NCI-H187 treated with DMSO at 0.1 percent for 48 hours (cell line): ENCODE data around the gene GDI2.
"Not testable (repeated sequence)": the region's sequence is repeated elsewhere in the genome, so short reads cannot be mapped to it uniquely, and the experiment has no call there.

Experiments used
- DNase-seq: peaks from one replicate; lab custom pipeline; 2025; lab: John Stamatoyannopoulos, UW

GDI2 gene

DNA sequence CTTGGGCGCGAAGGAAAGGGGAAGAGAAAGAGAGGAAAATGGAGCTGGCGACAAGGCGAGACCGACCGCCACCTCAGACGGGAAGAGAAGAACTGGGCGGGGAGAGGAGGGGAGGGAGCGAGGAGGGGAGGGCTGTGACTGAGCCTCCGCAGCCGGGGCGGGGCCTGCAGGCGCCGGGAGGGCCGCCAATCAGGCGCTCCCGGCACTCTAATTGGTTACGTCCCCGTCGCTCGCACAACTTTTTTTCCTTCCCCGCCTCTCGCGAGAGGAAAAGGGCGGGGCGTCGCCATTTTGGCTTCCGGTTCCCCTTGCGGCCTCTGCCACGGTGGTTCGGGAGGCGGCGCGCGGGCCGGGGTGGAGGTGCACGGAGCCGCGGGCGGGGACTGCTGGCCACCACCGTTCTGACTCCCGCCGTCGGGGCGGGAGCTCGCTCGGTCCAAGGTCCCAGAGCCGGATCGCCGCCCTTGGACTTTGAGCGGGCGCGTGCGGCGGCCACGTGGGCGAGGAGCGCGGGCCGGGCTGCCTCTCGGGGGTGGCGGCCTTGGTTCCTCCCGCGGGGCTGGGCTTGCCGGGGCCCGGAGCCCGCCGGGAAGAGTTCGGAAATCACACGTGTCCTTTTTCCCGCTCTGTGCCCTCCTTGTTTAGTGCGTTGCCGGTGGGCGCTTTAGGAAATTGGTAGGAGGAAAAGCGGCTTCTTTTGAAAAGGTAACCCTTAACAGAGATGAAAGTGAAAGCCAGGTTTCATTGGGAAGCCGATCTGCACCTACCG, at the start of gene GDI2:
TSS of gene GDI2 (minus strand) at position 94 of the 769 bp plus-strand sequence. CDS start 176 bp downstream, outside the sequence.
- peak; percentile 70 for DNase-seq

DNA sequence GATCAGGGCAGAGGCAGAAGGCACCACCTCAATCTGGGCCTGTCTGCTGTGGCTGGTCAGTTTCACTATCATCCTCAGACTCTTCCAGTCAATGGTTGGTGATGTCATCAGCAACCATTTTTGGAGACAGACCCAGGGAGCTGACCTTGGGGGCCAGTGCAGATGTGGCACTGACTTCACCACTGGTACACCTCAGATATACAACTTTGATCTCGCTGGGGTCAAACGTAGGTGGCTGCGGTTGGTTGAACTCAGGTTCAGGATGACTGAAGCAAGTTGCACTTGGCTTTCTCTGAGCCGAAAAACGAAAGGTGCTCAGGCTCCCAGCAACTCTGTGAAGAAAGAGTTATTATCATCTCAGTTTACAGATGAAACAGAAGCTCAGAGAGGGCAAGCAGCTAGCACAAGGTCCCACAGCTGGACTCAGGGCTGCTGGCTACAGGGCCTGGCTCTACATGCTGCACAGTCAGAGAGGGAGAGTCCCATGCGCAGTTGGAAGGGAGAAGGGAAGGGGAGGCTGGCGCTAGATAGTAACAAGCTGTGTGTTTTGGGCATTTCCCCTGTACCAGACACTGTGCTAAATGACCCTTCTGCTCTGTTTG, 49.2 kb upstream of the GDI2 start:
- no peak for DNase-seq

DNA sequence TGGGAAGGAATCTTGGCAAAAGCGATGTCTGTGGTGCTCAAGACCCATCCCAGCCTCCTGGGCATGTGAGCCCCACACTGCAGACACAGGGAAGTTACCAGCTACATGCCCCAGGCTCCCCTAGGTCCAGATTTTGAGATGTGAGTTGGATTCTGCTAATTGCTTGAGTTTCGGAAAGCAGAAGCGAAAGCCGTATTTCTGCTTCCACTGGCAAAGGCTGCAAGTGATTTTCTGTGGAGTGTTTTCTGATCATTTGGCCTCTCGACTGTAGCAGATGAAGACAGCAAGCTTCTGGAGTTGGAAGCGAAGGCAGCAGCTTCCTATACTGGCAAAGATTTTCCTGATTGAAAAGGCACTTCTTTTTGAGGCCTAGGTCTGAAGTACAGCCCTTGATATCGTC, 46.8 kb upstream of the GDI2 start:
- DNase-seq = no peak

DNA sequence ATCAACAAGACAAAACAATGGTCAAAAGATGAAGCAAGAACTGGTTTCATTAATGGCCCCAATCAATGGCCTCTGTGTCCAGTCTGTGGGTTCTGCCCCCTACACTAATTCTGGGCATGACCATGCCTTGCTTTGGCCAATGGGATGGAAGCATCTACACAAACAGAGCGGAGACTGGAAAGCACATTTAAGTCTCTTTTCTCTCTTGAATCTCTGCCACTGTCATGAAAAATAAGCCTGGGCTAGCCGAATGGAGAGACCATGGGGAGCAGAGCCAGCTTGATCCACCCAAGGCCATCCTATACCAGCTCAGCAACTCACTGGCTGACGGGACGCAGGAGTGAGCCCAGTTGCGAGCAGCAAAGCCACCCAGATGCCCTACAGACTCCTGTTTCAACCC, 45.6 kb upstream of the GDI2 start:
- DNase-seq = no peak

DNA sequence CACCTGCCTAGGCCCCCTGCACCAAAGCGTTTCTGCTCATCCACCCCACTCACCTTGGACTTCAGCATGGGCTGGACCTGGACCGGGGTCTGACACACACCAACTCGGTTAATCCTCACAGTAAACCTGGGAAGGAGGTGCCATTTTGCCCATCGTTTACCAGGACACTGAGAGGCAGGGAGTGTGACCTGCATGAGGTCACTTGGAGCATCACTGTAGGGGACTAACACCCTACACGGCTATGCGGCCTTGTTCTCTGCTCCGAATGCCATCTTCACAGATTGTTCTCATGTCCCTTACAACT, 43.4 kb upstream of the GDI2 start:
- no peak for DNase-seq

DNA sequence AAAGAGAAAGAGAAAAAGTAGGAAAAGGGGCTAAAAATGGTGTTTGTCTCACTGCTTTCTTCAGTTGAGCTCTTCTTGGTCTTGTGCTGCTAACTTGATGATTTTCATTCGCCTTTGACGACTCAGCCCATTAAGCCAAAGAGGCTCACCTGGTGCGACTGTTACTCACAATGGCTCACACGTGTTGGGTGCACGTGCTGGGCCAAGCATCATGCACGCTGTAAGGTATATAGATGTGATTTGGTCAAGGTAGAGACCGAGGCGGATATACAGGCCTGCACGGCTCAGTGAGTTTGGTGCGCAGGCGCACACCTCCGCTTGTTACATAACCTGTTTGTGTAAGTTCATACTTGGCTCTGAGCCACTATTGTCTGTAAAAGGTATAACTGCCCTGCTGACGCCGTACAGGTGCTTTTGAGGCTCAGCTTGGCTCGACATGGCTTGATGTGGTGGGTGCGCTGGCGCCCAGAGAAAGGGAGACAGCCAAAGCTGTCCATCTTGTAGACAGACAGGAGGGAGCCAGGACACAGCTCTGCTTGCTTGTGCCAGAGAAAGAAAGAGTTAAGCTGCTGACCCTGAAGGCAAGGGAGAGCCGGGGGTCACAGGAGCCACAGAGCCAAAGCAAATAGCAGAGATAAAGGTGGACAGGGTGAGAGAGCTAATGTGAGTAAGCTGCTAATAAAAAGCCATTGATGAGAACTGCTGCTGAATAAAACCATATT, 42.9 kb upstream of the GDI2 start:
- DNase-seq = no peak

DNA sequence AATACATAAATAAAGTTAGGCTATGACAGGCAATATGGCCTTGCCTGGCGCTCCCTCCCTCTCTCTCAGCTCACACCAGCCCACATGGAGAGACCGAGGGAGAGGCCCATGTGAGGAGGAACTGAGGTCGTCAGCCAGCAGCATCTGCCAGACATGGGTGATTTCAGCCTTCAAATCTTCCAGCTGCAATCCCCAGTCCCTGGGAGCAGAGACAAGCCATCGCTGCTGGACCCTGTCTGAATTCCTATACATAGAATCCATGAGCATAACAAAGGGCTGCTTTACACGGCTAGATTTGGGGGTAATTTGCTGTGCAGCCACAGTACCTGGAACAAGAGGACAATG, 40.9 kb upstream of the GDI2 start:
- no peak for DNase-seq

DNA sequence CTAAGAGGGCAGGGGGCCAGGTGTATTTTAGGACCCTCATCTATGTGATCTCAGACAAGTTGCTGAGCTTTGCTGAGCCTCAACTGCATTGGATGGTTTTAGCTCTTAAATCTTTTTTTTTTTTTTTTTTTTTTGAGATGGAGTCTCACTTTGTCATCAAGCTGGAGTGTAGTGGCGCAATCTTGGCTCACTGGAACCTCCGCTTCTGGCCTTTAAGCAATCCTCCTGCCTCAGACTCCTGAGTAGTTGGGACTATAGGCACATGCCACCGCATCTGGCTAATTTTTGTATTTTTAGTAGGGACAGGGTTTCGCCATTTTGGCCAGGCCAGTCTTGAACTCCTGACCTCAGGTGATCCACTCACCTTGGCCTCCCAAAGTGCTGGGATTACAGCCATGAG, 33.4 kb upstream of the GDI2 start:
- not testable (repeated sequence) for DNase-seq

DNA sequence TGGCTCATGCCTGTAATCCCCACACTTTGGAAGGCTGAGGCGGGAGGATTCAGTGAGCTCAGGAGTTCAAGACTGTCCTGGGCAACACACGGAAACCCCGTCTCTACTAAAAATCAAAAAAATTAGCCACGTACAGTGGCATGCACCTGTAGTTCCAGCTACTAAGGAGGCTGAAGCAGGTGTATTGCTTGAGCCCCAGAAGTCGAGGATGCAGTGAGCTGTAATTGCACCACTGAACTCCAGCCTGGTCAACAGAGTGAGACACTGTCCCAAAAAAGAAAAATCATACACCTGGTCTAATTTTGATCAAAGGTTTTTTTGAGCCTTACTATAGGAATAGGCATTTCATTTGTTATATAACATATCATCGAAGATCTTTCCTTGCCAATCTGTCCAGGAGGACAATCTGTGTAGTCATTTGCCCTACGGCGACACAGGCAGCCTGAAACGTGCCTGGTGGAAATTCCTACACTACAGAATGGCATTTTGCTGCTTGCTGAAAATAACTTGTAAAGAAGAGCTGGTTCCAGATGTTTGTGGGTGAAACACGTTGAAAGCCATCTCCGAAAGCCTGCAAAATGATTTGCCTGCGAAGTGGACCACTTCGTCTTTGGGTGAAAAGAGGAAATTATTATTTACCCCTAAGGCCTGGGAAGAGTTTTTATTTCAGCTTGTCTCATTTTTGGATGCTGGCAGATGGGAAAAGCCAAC, 31.3 kb upstream of the GDI2 start:
- no peak for DNase-seq

DNA sequence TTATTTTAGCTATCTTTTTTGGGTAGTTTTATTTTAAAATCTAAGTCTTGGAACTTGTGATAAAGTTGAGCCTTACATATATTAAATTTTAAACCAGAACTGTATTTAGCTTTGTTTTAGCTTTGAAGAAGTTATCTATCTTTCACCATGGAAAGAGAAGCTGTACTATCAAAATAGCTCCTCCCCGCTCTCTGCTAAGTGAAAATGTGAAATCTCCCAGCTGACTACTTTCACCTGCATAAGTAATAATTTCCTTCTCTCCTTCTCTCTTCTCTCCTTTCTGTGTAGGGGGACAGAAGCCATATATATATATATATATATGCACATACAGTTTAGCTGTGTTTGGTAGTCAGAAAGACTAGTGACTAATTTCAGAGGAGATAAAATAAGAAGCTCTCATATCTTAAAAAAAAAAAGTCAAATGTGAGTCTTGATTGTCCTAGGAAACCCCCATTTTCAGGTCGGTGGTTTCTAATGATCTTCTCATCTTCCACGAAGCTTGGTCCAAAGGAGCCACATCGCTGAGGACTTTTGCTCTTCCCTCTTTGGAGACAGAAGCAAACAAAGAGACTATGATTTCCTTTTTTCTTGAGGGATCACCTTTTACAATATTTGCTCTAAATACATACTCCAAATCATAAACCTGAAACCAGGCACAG, 30.6 kb upstream of the GDI2 start:
- no peak for DNase-seq

DNA sequence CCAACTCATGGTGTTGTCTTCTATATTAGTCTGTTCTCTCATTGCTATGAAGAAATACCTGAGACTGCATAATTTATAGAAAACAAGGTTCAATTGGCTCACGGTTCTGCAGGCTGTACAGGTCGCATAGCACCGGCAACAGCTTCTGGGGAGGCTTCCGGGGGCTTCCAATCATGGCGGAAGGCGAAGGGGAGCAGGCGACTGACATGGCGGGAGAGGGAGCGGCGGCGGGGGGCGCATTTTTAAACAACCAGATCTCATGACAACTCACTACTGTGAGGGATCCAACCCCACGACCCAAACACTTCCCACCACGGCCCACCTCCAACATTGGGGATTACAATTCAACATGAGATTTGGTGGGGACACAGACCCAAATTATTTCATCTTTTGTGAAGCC, 28.7 kb upstream of the GDI2 start:
- DNase-seq = no peak

DNA sequence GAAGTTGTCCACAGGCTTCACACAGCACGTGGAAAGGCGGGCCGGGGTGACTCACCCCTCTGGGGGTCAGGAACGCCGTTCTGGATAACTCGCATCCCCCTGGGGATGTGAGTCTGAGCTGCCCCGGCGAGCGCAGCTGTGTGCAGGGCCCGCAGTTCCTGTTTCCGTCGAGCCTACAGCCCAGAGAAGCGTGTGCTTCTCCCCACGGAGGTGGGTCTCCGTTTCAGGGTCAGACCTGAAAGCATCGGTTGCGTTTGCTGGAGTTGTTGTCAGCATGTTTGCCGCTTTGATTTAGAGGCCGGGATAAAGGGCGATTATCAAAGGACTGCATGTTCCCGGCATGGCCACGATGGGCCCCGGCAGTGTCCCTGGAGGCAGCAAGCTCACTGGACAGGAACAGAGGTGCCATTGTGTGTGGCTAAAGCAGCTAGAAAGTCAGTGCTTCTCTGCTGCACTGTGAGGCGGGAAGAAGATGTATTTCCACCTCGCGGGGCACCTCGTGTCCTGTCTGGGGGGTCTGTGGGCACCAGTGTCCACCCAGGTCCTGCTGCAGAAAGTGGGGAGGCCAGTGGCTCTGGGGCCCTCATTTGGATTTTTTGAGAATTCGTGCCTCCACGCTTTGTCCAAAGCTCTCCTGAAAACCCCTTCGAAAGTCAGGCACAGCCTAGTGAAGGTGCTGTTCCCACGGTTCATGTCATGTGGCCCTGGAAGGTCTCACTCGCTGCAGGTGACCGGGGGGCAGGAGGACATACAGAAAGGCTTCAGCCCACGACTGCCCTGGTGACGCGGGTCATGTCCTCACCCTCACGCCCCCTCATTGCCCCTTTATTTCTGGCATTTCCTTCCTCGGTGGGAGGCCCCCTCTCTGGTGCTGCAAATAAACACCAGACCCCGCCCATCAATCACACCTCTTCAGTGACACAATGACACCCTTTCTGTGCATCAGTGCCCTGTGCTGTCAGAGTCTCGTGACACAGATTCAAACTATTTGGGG, 27.4 kb upstream of the GDI2 start:
- no peak for DNase-seq

DNA sequence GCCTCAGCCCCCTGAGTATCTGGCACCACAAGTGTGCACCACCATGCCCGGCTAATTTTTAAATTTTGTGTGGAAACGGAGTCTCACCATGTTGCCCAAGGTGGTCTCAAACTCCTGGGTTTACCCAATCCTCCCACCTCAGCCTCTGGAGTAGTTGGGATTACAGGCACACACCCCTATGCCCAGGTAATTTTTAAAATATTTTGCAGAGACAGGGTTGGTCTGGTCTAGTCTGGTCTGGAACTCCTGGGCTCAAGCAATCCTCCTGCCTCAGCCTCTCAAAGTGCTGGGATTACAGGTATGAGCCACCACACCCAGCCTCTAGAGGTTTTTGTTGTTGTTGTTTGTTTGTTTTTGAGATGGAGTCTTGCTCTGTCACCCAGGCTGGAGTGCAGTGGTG, 22.9 kb upstream of the GDI2 start:
- DNase-seq = not testable (repeated sequence)

DNA sequence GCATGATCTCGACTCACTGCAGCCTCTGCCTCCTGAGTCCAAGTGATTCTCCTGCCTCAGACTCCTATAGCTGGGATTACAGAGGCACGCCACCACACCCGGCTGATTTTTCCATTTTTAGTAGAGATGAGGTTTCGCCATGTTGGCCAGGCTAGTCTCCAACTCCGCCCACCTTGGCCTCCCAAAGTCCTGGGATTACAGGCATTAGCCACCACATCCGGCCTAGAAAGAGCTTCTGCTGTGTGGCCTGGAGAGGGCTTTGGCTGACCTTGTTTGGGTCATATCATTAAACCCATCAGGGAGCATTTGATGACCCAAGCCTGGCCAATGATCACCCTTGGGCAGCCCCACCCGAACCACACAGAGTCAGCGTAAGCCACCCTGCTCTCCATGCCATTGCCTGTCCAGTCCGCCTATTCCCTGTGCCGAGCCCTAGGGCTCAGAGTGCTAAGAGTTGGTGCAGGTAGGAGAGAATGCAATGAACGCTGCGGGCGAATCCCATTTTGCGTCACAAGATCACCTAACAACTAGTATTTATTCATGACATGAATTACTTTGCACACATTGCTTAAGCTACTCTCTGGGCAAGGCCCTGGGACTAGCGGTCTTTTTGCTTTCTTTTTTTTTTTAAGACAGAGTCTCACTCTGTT, 22.3 kb upstream of the GDI2 start:
- DNase-seq = no peak

DNA sequence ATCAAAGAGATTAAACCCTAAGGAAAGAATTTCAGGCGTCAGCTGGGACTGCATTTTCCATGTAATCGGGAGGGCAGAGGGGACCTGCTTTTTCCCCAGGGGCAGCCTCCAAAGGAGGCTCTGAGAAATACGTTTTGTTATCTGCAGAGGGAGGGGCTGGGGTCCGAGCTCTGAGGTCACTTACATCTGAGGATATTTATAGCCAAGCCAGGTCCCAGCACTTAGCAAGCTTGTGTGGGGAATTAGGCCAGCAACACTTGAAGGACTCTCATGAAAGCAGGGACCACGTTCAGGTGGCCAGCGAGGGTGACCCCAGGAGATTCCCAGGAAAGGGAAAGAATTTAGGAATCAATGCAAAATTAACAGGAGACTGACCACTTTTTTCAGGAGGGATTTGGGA, 20.6 kb upstream of the GDI2 start:
- no peak for DNase-seq

DNA sequence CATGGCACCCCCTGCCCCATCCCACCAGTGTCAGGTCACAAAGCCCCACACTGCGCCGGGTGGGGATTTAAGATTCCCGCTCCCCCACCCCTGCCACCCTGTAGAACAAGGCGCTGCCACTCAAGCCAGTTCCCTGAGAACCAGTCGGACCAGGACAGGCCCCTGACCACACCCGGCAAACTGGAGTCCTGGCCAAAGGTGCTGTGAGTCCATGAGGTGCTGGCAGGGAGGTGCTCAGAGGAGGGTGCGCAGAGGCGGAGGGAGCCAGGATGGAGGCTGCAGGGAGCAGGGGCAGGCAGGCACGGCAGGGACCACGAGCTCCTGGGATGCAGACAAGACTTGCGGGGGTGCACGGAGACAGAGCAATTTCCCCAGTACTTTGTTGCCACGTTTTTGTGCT, 19.7 kb upstream of the GDI2 start:
- no peak for DNase-seq

DNA sequence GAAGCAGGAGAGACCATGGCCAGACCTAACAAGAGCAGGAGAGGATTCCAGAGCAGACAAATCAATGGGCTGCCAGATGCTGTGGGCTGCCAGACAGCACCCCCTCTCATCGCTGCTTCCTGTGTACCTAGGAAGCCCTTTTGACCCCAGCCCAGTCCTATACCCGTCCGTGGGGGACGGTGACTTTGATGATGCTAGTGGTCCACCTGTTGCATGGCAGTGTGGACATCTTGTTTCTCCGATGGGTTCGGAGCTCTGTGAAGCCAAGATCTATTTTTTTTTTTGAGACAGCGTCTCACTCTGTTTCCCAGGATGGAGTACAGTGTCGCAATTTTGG, 18.2 kb upstream of the GDI2 start:
- no peak for DNase-seq

DNA sequence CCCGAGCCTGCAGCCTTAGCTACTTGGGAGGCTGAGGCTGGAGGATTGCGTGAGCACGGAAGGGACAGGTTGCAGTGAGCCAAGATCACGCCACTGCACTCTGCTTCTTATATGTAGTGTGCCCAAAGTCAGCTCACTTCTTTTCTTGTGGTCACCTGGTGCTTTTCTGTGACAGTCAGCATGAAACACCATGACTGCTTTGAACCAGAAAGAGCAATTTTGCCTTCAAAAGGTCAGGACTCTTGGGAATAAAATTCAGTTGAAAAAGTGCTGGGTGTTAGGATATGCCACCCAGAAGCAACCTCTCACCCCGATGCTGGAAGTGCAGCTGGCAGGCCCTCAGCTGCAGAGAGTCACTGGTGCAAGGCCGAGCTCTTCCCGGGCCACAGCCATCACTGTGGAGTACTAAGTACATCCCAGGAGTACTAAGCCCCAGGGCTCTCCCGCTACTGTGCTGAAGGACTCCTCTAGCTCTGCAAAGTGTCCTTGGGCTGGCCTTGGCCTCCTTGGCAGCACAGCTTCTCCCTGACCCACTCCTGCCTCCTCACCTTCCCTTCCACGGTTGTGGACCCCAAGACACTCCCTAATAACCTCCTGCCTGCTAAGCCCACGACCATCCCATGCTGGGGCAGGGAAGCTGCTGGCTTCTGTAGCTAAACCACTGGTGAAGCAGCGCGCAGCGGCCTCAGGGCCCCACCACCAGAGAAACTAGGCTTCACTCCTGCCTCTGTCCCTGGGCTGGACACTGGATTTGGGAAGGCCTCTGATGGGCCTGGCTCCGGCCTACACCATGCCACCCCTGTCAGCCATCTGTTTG, 17.6 kb upstream of the GDI2 start:
- DNase-seq = no peak

DNA sequence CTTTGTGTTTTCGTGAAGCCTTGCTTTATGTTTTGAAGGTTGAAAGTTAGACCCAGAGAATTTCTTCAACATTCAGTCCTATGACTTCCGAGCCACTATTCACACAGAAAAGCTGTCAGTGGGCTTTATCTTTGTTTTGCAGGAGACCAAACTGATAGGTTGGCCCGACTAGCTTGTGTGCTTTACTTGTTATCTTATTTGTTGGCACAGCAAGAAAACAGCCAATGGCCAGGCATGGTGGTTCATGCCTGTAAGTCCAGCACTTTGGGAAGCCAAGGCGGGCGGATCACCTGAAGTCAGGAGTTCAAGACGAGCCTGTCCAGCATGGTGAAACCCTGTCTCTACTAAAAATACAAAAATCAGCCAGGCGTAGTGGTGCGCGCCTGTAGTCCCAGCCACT, 16.0 kb upstream of the GDI2 start:
- DNase-seq = no peak

DNA sequence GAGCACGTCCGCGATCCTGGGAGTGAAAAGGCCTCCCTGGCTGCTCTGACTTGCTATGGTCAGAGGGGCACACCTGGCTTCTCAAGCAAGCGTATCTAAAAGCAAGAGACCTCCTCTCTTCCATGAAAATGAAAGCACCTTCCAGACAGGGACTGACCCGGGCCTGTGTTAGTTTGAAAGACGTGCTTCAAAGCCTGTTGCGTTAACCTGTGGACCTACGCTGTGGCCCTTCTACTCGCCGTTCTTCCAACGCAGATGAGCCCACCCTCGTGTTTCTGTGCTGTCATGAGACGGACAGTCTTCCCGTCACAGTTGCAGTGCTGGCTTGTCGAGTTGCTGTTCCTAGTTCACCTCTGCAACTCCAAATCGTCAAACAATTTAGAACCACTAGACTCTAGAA, 15.5 kb upstream of the GDI2 start:
- no peak for DNase-seq
